Sigmoid colon (tissue), 7 donors: Measurements from ENCODE around the gene TTLL4. TPM values are rescaled to one million over a fixed set of nuclear protein-coding genes. Genes with fewer than 3 reads are reported as not detected.

Source experiments
- DNase-seq: peaks from one replicate; pipeline ENCODE4 v3.0.0-alpha.2; 2019
- H3K27ac ChIP-seq, 4 donors: fragments of 200-600 bp; sonication (generic); one replicate each; pipeline ENCODE4 v1.5.1; 2016 to 2019; ENCODE audit warnings: mild to moderate bottlenecking in 1 of 4
- H3K27me3 ChIP-seq, 3 donors: fragments of 200-600 bp; sonication (generic); one replicate each; pipeline ENCODE4 v1.5.1; 2019; ENCODE audit warnings: mild to moderate bottlenecking in 1 of 3
- H3K36me3 ChIP-seq, 4 donors: fragments of 200-600 bp; sonication (generic); one replicate each; pipeline ENCODE4 v1.5.1; 2016 to 2019
- H3K4me1 ChIP-seq, 4 donors: fragments of 200-600 bp; sonication (generic); one replicate each; pipeline ENCODE4 v1.5.1; 2017 to 2019
- H3K4me3 ChIP-seq, 4 donors: fragments of 200-600 bp; sonication (generic); one replicate each; pipeline ENCODE4 v1.5.1; 2017 to 2019; ENCODE audit warnings: mild to moderate bottlenecking in 2 of 4, moderate library complexity in 1 of 4
- H3K9me3 ChIP-seq, 4 donors: fragments of 200-600 bp in 3 of 4; sonication (generic) in 3 of 4; one replicate each; pipeline versions ENCODE4 v1.5.1 to v1.6.1; 2013 to 2019
- CTCF ChIP-seq, 4 experiments: fragments of 450-650 bp in 3 of 4; fragments of 200-600 bp in 1 of 4; IDR thresholded peaks; one replicate each; pipeline ENCODE4 v1.5.1; 2016 to 2019; ENCODE audit warnings: antibody characterized with exemption in 4 of 4, mild to moderate bottlenecking in 3 of 4, moderate library complexity in 2 of 4
- EP300 ChIP-seq, 4 donors: sonication (generic); formaldehyde crosslinking; IDR thresholded peaks; one replicate each; pipeline ENCODE4 v1.6.1; 2017; ENCODE audit warnings: antibody characterized with exemption in 4 of 4
- POLR2A ChIP-seq, 2 donors: fragments of 450-650 bp; IDR thresholded peaks; one replicate each; pipeline ENCODE4 v1.6.1; 2016; ENCODE audit warnings: antibody characterized with exemption in 2 of 2, mild to moderate bottlenecking in 2 of 2, moderate library complexity in 2 of 2
- POLR2AphosphoS5 ChIP-seq, 4 donors: sonication (generic); formaldehyde crosslinking; IDR thresholded peaks; one replicate each; pipeline ENCODE4 v1.6.1; 2017; ENCODE audit warnings: antibody characterized with exemption in 4 of 4
- WGBS, 2 donors: extraction: QIAGEN DNeasy Blood & Tissue Kit; methylation state at CpG; one replicate each; pipeline ENCODE4 v1.1.7; 2013; 5-methylcytosine and 5-hydroxymethylcytosine counted together
- intact Hi-C: fragments of 100-400 bp; cut with DNase I; formaldehyde crosslinking; loops from one replicate; pipeline ENCODE4 v1.15.1; 2023
- polyA plus RNA-seq, 3 donors: library from polyadenylated mRNA; stranded (reverse); fragments of 200-250 nt; gene quantifications; one replicate each; pipeline ENCODE4 v1.2.3, GENCODE V29; 2013
- total RNA-seq, 4 donors: library from RNA; depleted of rRNA; stranded (reverse); fragments of >200 nt; gene quantifications; one replicate each; pipeline ENCODE4 v1.1.0, GENCODE V29; 2016
- donor health status: healthy with polysubstance abuse.
- donor health status: Bipolar disorder and iron deficiency.
- donor health status: healthy.

TTLL4 gene
- total and polyA plus RNA-seq, 7 donors = 6.0 to 16.0 (median 11.8) TPM

GRCh38 chr2:218788529-218789255, 78.1 kb downstream of the TTLL4 start:
- intact Hi-C loops = no loop called here
- Histone ChIP-seq H3K4me1 (peaks cover 0 to 7% (median under 1%) of the 10 kb centered on the region in 4 donors), H3K9me3 (no peaks in the 10 kb centered on the region), H3K27me3 (no peaks in the 10 kb centered on the region), H3K36me3 (no peaks in the 10 kb centered on the region), H3K4me3 (no peak overlapping the region), H3K27ac (no peak overlapping the region)
- WGBS, 2 donors = 83 to 97% methylated on average over 2 of the region's 2 CpGs
- no peak for TF ChIP-seq POLR2A (IDR thresholded peaks at IDR 0.05)
- TF ChIP-seq EP300 (IDR thresholded peaks at IDR 0.05) = no peak
- no peak for TF ChIP-seq POLR2AphosphoS5 (IDR thresholded peaks at IDR 0.05)
- no peak for TF ChIP-seq CTCF (IDR thresholded peaks at IDR 0.05)
- DNase-seq = no peak

GRCh38 chr2:218792433-218792832, 81.8 kb downstream of the TTLL4 start:
- intact Hi-C loops = no loop called here
- no peak for DNase-seq
- no peaks in the 10 kb centered on the region for H3K4me1 ChIP-seq
- no peaks in the 10 kb centered on the region for H3K9me3 ChIP-seq
- TF ChIP-seq EP300 (IDR thresholded peaks at IDR 0.05) = no peak
- TF ChIP-seq POLR2A (IDR thresholded peaks at IDR 0.05) = no peak
- no peak for TF ChIP-seq POLR2AphosphoS5 (IDR thresholded peaks at IDR 0.05)
- TF ChIP-seq CTCF (IDR thresholded peaks at IDR 0.05) = no peak
- H3K36me3 ChIP-seq = no peaks in the 10 kb centered on the region
- no peak overlapping the region for H3K4me3 ChIP-seq
- WGBS, 2 donors = 94 to 99% methylated on average over 1 of the region's 1 CpG
- no peaks in the 10 kb centered on the region for H3K27me3 ChIP-seq
- no peak overlapping the region for H3K27ac ChIP-seq

- no peak overlapping the region for H3K4me3 ChIP-seq
- no peak overlapping the region for H3K27ac ChIP-seq
- TF ChIP-seq POLR2A (IDR thresholded peaks at IDR 0.05) (no peak), EP300 (IDR thresholded peaks at IDR 0.05) (no peak), POLR2AphosphoS5 (IDR thresholded peaks at IDR 0.05) (no peak), CTCF (IDR thresholded peaks at IDR 0.05) (no peak)
- DNase-seq = no peak
- no peaks in the 10 kb centered on the region for H3K27me3 ChIP-seq
- intact Hi-C loops = no loop called here
- H3K9me3 ChIP-seq = no peaks in the 10 kb centered on the region
- no peaks in the 10 kb centered on the region for H3K36me3 ChIP-seq
- no peaks in the 10 kb centered on the region for H3K4me1 ChIP-seq
- 94 to 95% methylated on average over 4 of the region's 4 CpGs for WGBS, 2 donors
Observed at GRCh38 chr2:218796691-218797090, 86.1 kb downstream of the TTLL4 start.

GRCh38 chr2:218798767-218799504, 88.3 kb downstream of the TTLL4 start:
- Histone ChIP-seq H3K4me3 (no peak overlapping the region), H3K27me3 (no peaks in the 10 kb centered on the region), H3K4me1 (no peaks in the 10 kb centered on the region), H3K36me3 (no peaks in the 10 kb centered on the region), H3K9me3 (no peaks in the 10 kb centered on the region), H3K27ac (no peak overlapping the region)
- DNase-seq = no peak
- TF ChIP-seq POLR2A (IDR thresholded peaks at IDR 0.05) (no peak), POLR2AphosphoS5 (IDR thresholded peaks at IDR 0.05) (no peak), CTCF (IDR thresholded peaks at IDR 0.05) (no peak), EP300 (IDR thresholded peaks at IDR 0.05) (no peak)
- WGBS, 2 donors = 38 to 44% methylated on average over 12 of the region's 12 CpGs
- intact Hi-C loops = no loop called here
